DOHH2 (cell line): ENCODE data around the gene FNDC3B.

Experiments
- H3F3A ChIP-seq: fragments of 200-600 bp; sonication (generic), shearing (Covaris generic); 2 replicates; pipeline ENCODE4 v1.6.0; 2016; ENCODE audit warnings: antibody characterized with exemption, mild to moderate bottlenecking; ENCODE audit not compliant: control insufficient read depth, insufficient read depth
- H3K27ac ChIP-seq: fragments of 200-600 bp; sonication (generic); 2 replicates; pipeline ENCODE4 v1.5.1; 2014; ENCODE audit warnings: low read depth, mild to moderate bottlenecking, low read length, moderate library complexity
- H3K27me3 ChIP-seq: fragments of 200-600 bp; sonication (generic); 2 replicates; pipeline ENCODE4 v1.6.1; 2014; ENCODE audit warnings: mild to moderate bottlenecking, low read length, mixed read lengths; ENCODE audit not compliant: control insufficient read depth
- H3K36me3 ChIP-seq: fragments of 200-600 bp; sonication (generic); 2 replicates; pipeline ENCODE4 v1.6.1; 2014; ENCODE audit warnings: mild to moderate bottlenecking, low read length, moderate library complexity, mixed read lengths; ENCODE audit not compliant: control insufficient read depth
- H3K4me1 ChIP-seq: fragments of 200-600 bp; sonication (generic); 2 replicates; pipeline ENCODE4 v1.6.1; 2014; ENCODE audit warnings: mild to moderate bottlenecking, low read length, mixed read lengths; ENCODE audit not compliant: control insufficient read depth
- H3K4me2 ChIP-seq: fragments of 200-600 bp; sonication (generic); 2 replicates; pipeline ENCODE4 v1.6.0; 2014; ENCODE audit warnings: mild to moderate bottlenecking, low read length, moderate library complexity
- H3K4me3 ChIP-seq: fragments of 200-600 bp; sonication (generic); 2 replicates; pipeline ENCODE4 v1.5.1; 2014; ENCODE audit warnings: mild to moderate bottlenecking, low read length, mixed read lengths
- H3K79me2 ChIP-seq: fragments of 200-600 bp; sonication (generic); 2 replicates; pipeline ENCODE4 v1.6.1; 2014; ENCODE audit warnings: mild to moderate bottlenecking, low read length, mixed read lengths; ENCODE audit not compliant: control insufficient read depth
- H3K9me2 ChIP-seq: fragments of 200-600 bp; sonication (generic); replicated peaks from 2 replicates; pipeline ENCODE4 v1.6.1; 2014; ENCODE audit warnings: mild to moderate bottlenecking, low read length, mixed read lengths; ENCODE audit not compliant: control insufficient read depth
- H3K9me3 ChIP-seq: fragments of 200-600 bp; sonication (generic); 2 replicates; pipeline ENCODE4 v1.6.1; 2014; ENCODE audit warnings: antibody characterized with exemption, low read length, mixed read lengths; ENCODE audit not compliant: control insufficient read depth, insufficient read depth
- H4K20me1 ChIP-seq: fragments of 200-600 bp; sonication (generic); 2 replicates; pipeline ENCODE4 v1.6.0; 2014; ENCODE audit warnings: low read depth, mild to moderate bottlenecking, antibody characterized with exemption, low read length, moderate library complexity; ENCODE audit not compliant: control insufficient read depth, insufficient read depth
- EZH2phosphoT487 ChIP-seq: fragments of 200-600 bp; sonication (generic); IDR thresholded peaks from 2 replicates; pipeline ENCODE4 v1.6.1; 2017; ENCODE audit warnings: borderline replicate concordance, mild to moderate bottlenecking, antibody characterized with exemption, low read length, moderate library complexity, mixed read lengths
- TF ChIP-seq, protein P1 (sequence below): fragments of 200-600 bp; sonication (generic); IDR thresholded peaks from one replicate; pipeline ENCODE4 v1.5.1; 2014; ENCODE audit warnings: antibody characterized with exemption, mild to moderate bottlenecking, low read depth, low read length; ENCODE audit not compliant: poor library complexity, severe bottlenecking

The FNDC3B gene

DNA sequence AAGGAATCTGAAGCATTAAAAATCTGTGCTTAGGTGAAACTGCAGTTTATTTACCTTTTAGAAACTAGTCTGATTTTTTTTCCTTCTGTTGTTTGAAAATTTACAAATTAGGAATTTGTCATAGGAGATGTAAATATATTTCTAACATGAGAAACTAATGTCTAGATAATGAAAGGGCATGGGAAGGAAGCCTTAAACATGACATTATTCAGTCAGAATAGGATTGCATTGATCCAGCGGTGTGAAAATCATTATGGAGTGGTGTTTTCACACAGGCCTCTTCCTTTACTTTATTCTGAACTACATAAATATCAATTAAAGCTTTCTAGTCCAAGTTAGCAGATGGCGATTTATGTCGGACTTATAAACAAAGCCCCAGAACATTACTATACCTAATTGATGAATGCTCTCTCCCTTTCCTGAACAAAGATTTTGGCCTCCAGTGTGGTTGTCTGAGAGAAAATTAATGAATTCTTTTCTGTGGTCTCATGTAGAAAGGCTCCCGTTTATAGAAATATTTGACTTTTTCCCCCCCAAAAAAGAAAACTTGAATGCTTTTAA lies 37.9 kb downstream of the FNDC3B start:
- Histone ChIP-seq H3K36me3 (no peaks in the 10 kb centered on the region), H3K4me3 (no peak overlapping the region), H3K9me3 (no peaks in the 10 kb centered on the region), H3K4me2 (no peak overlapping the region), H3K27ac (no peak overlapping the region), H3K9me2 (no peaks in the 10 kb centered on the region), H3K79me2 (no peaks in the 10 kb centered on the region), H3F3A (no peaks in the 10 kb centered on the region), H3K4me1 (no peaks in the 10 kb centered on the region), H3K27me3 (no peaks in the 10 kb centered on the region), H4K20me1 (no peaks in the 10 kb centered on the region)
- TF ChIP-seq, protein P1, sequence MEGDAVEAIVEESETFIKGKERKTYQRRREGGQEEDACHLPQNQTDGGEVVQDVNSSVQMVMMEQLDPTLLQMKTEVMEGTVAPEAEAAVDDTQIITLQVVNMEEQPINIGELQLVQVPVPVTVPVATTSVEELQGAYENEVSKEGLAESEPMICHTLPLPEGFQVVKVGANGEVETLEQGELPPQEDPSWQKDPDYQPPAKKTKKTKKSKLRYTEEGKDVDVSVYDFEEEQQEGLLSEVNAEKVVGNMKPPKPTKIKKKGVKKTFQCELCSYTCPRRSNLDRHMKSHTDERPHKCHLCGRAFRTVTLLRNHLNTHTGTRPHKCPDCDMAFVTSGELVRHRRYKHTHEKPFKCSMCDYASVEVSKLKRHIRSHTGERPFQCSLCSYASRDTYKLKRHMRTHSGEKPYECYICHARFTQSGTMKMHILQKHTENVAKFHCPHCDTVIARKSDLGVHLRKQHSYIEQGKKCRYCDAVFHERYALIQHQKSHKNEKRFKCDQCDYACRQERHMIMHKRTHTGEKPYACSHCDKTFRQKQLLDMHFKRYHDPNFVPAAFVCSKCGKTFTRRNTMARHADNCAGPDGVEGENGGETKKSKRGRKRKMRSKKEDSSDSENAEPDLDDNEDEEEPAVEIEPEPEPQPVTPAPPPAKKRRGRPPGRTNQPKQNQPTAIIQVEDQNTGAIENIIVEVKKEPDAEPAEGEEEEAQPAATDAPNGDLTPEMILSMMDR: no peak

DNA sequence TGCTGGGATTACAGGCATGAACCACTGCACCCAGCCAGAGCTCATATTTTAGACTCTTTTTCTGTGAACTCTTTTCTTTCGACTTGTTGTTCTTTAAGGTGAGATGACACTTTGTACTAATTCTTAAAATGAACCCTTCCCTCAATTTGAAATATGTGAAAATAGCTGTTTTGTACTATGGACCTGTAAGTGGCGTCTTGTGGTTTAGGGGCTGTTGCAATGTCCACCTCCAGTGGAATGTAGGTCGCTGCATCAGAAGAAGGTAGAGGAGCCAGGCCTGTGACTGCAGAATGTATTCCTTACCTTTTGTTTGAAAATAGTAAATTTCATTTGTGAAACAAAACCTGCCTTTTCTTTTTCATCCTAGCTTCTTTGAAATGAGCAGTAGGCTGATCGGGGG lies 38.9 kb downstream of the FNDC3B start:
- no peak overlapping the region for H3K4me2 ChIP-seq
- no peak overlapping the region for H3K27ac ChIP-seq
- H3K9me3 ChIP-seq: no peaks in the 10 kb centered on the region
- no peaks in the 10 kb centered on the region for H4K20me1 ChIP-seq
- H3K27me3 ChIP-seq: no peaks in the 10 kb centered on the region
- H3K4me1 ChIP-seq: no peaks in the 10 kb centered on the region
- TF ChIP-seq, protein P1: no peak
- no peak for TF ChIP-seq EZH2phosphoT487
- no peaks in the 10 kb centered on the region for H3K36me3 ChIP-seq
- no peaks in the 10 kb centered on the region for H3K9me2 ChIP-seq
- no peaks in the 10 kb centered on the region for H3F3A ChIP-seq
- H3K79me2 ChIP-seq: no peaks in the 10 kb centered on the region
- no peak overlapping the region for H3K4me3 ChIP-seq

DNA sequence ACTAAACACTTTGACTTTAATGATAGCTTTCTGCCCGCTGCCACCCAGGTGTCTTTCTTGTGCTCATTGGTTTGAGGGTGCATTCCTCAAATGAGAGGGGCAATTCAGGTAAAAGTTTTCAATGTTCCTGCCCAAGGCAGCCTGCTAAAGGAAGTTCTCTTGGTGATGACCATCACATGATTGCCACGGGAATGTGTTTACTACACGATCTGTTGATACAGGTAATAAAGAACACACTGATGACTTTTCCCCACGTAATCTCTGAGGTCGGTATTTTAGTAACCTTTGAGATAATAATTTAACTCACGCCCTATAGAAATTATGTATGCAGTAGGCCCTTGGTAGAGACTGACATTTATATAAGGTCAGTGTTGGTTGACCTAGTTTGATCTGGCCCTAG lies 39.3 kb downstream of the FNDC3B start:
- Histone ChIP-seq H3K9me3 (no peaks in the 10 kb centered on the region), H3K4me2 (no peak overlapping the region), H3K27me3 (no peaks in the 10 kb centered on the region), H3K4me3 (no peak overlapping the region), H3K4me1 (no peaks in the 10 kb centered on the region), H3K36me3 (no peaks in the 10 kb centered on the region), H3K79me2 (no peaks in the 10 kb centered on the region), H3K27ac (no peak overlapping the region), H4K20me1 (no peaks in the 10 kb centered on the region), H3K9me2 (no peaks in the 10 kb centered on the region), H3F3A (no peaks in the 10 kb centered on the region)
- TF ChIP-seq, protein P1: no peak
- TF ChIP-seq EZH2phosphoT487: no peak

DNA sequence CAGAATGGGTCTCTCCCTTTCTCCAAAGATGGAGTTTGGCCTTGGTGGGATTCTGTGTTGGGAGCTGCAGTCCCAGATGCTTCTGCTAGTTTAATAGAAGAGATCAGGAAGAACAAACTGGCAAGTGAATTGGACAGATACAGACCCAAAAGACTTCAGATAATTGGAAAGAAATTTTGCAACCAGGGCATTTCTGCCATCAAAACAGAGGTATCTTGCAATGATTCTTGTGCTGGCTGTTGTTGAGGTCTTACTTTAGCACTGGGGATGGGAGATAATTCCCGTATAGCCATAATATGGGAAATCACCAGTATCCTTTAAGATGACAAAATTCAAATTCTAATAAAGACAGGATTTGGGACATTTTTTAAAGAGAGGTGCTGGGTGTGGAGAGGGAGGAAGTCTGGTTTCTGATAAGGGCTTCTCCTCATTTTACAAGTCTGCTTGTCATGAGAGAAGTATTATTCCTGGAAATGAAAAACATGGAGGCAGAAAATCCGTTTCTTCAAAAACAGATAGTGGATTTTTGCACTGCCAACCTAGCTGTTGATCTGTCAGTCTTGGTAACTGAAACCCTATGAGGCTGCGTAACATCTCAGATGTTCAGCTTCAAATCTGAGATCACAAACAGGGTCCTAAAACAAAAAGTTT lies 40.1 kb downstream of the FNDC3B start:
- no peak for TF ChIP-seq EZH2phosphoT487
- TF ChIP-seq, protein P1: no peak
- H3F3A ChIP-seq: no peaks in the 10 kb centered on the region
- no peaks in the 10 kb centered on the region for H4K20me1 ChIP-seq
- no peaks in the 10 kb centered on the region for H3K79me2 ChIP-seq
- H3K4me2 ChIP-seq: no peak overlapping the region
- H3K9me3 ChIP-seq: no peaks in the 10 kb centered on the region
- H3K27ac ChIP-seq: no peak overlapping the region
- H3K27me3 ChIP-seq: no peaks in the 10 kb centered on the region
- H3K9me2 ChIP-seq: no peaks in the 10 kb centered on the region
- H3K4me3 ChIP-seq: no peak overlapping the region
- no peaks in the 10 kb centered on the region for H3K4me1 ChIP-seq
- H3K36me3 ChIP-seq: no peaks in the 10 kb centered on the region
